VCaP (cell line): ENCODE measurements around the gene CACNA2D2.
A peak's percentile ranks its signal among the peaks of the same experiment; 100 is the strongest.

Experiments used
- H3K27ac ChIP-seq: fragments of 450-650 bp; 2 replicates; pipeline ENCODE4 v1.5.1; 2017
- CTCF ChIP-seq: fragments of 450-650 bp; conservative IDR thresholded peaks from 2 replicates; pipeline ENCODE4 v1.5.1; 2017; ENCODE audit warnings: mild to moderate bottlenecking, moderate library complexity

CACNA2D2 gene

GRCh38 chr3:50318615-50319014 lies 184.8 kb downstream of the CACNA2D2 start:
- no peak for TF ChIP-seq CTCF
- peak overlapping the region; percentile 97; the same call in 1 of the 2 replicates for H3K27ac ChIP-seq

GRCh38 chr3:50318163-50318562 lies 185.3 kb downstream of the CACNA2D2 start:
- H3K27ac ChIP-seq, result no peak overlapping the region; the same call in 1 of the 2 replicates
- TF ChIP-seq CTCF, result no peak

GRCh38 chr3:50317300-50317699 lies 186.1 kb downstream of the CACNA2D2 start:
- H3K27ac ChIP-seq, result no peak overlapping the region
- no peak for TF ChIP-seq CTCF

GRCh38 chr3:50316657-50317242 lies 186.7 kb downstream of the CACNA2D2 start:
- no peak for TF ChIP-seq CTCF
- no peak overlapping the region for H3K27ac ChIP-seq

GRCh38 chr3:50314816-50315215 lies 188.6 kb downstream of the CACNA2D2 start:
- H3K27ac ChIP-seq, result no peak overlapping the region
- no peak for TF ChIP-seq CTCF

- no peak for TF ChIP-seq CTCF
- no peak overlapping the region for H3K27ac ChIP-seq
These were observed 189.1 kb downstream of the CACNA2D2 start for GRCh38 chr3:50314342-50314741.
